Transverse colon (tissue), 4 donors: Measurements from ENCODE around the gene ZNF853. TPM values are rescaled to one million over a fixed set of nuclear protein-coding genes. Genes with fewer than 3 reads are reported as not detected.

Experiments used
- DNase-seq: peaks from one replicate; pipeline ENCODE4 v3.0.0-alpha.2; 2019
- H3K27ac ChIP-seq, 4 donors: fragments of 200-600 bp; sonication (generic); 2 replicates each; pipeline ENCODE4 v1.5.1; 2016 to 2018; ENCODE audit warnings: inconsistent platforms in 4 of 4
- H3K27me3 ChIP-seq: fragments of 200-600 bp; sonication (generic); 2 replicates; pipeline ENCODE4 v1.5.1; 2017; ENCODE audit warnings: inconsistent platforms
- H3K36me3 ChIP-seq, 4 donors: fragments of 200-600 bp; sonication (generic); 2 replicates each; pipeline ENCODE4 v1.5.1; 2017 to 2019; ENCODE audit warnings: inconsistent platforms in 4 of 4
- H3K4me1 ChIP-seq, 4 donors: fragments of 200-600 bp; sonication (generic); 2 replicates each; pipeline ENCODE4 v1.5.1; 2017 to 2020; ENCODE audit warnings: inconsistent platforms in 4 of 4
- H3K4me3 ChIP-seq, 4 donors: fragments of 200-600 bp; sonication (generic); 1 replicate in 1 of 4; 2 replicates in 3 of 4; pipeline versions ENCODE4 v1.5.1 to v1.6.1; 2017 to 2019; ENCODE audit warnings: inconsistent platforms in 4 of 4
- H3K9me3 ChIP-seq, 2 donors: fragments of 200-600 bp; sonication (generic); 2 replicates each; pipeline ENCODE4 v1.5.1; 2017 to 2019; ENCODE audit warnings: inconsistent platforms in 2 of 2
- CTCF ChIP-seq, 5 experiments: fragments of 200-600 bp in 3 of 5; fragments of 450-650 bp in 2 of 5; sonication (generic) in 3 of 5; IDR thresholded peaks; 1 replicate in 2 of 5; 2 replicates in 3 of 5; pipeline ENCODE4 v1.5.1; 2016 to 2017; ENCODE audit warnings: antibody characterized with exemption in 5 of 5, inconsistent platforms in 3 of 5, mild to moderate bottlenecking in 2 of 5, moderate library complexity in 1 of 5
- EP300 ChIP-seq: sonication (generic); formaldehyde crosslinking; IDR thresholded peaks from one replicate; pipeline ENCODE4 v1.6.1; 2017; ENCODE audit warnings: antibody characterized with exemption, low read depth
- POLR2A ChIP-seq: fragments of 450-650 bp; IDR thresholded peaks from one replicate; pipeline ENCODE4 v1.6.1; 2016; ENCODE audit warnings: antibody characterized with exemption, mild to moderate bottlenecking, moderate library complexity
- POLR2AphosphoS5 ChIP-seq, 3 donors: sonication (generic); formaldehyde crosslinking; IDR thresholded peaks; one replicate each; pipeline ENCODE4 v1.6.1; 2016; ENCODE audit warnings: antibody characterized with exemption in 3 of 3
- WGBS, 2 donors: methylation state at CpG; one replicate each; pipeline ENCODE4 v1.1.5; 2018; ENCODE audit warnings: low coverage in 1 of 2; 5-methylcytosine and 5-hydroxymethylcytosine counted together
- in situ Hi-C, 4 donors: fragments of 200-750 bp; cut with MboI; loops; one replicate each; pipeline versions ENCODE4 v1.15.0 to v1.15.1; 2017; ENCODE audit warnings: low sequenced_read_pairs in 3 of 4, low pct_ligation_motif_present in 1 of 4, low pct_unique_long_range_greater_than_20kb in 1 of 4
- intact Hi-C: fragments of 100-400 bp; cut with DNase I; formaldehyde crosslinking; loops from one replicate; pipeline ENCODE4 v1.15.1; 2023; ENCODE audit warnings: low total_unique reads
- total RNA-seq, 4 donors: library from RNA; depleted of rRNA; stranded (reverse); fragments of >200 nt; gene quantifications; one replicate each; pipeline ENCODE4 v1.1.0, GENCODE V29; 2016

Gene ZNF853
- total RNA-seq, 4 donors from 2014 or later = 2.9 to 18.7 (median 7.3) TPM

- in situ Hi-C loops (no loop called here), intact Hi-C loops (no loop called here)
- Histone ChIP-seq H3K4me3 (no peak overlapping the region), H3K27me3 (no peaks in the 10 kb centered on the region), H3K36me3 (peaks cover 0 to 39% (median 15%) of the 10 kb centered on the region in 4 donors), H3K9me3 (no peaks in the 10 kb centered on the region), H3K27ac (no peak overlapping the region), H3K4me1 (no peaks in the 10 kb centered on the region)
- TF ChIP-seq POLR2A = no peak
- no peak for TF ChIP-seq POLR2AphosphoS5 (IDR thresholded peaks at IDR 0.05)
- no peak for DNase-seq
- 96% methylated on average over 14 of the region's 14 CpGs; no CpG with 5 or more reads in 1 of the 2 donors for WGBS, 2 donors
Measured at GRCh38 chr7:6647541-6647940, 32.1 kb downstream of the ZNF853 start.

GRCh38 chr7:6648066-6648814, 32.8 kb downstream of the ZNF853 start:
- no peak for TF ChIP-seq POLR2A
- TF ChIP-seq CTCF (IDR thresholded peaks at IDR 0.05) = no peak
- TF ChIP-seq POLR2AphosphoS5 (IDR thresholded peaks at IDR 0.05) = no peak
- no peak for TF ChIP-seq EP300
- no peak overlapping the region for H3K27ac ChIP-seq
- no peak for DNase-seq
- H3K4me3 ChIP-seq = no peak overlapping the region
- H3K27me3 ChIP-seq = no peaks in the 10 kb centered on the region
- intact Hi-C loops (no loop called here), in situ Hi-C loops (no loop called here)
- H3K4me1 ChIP-seq = no peaks in the 10 kb centered on the region
- 86% methylated on average over 17 of the region's 17 CpGs; no CpG with 5 or more reads in 1 of the 2 donors for WGBS, 2 donors
- H3K36me3 ChIP-seq = peaks cover 0 to 45% (median 15%) of the 10 kb centered on the region in 4 donors
- H3K9me3 ChIP-seq = no peaks in the 10 kb centered on the region

GRCh38 chr7:6648815-6649104, 33.4 kb downstream of the ZNF853 start:
- WGBS, 2 donors = 90 to 100% methylated on average over 2 to 5 of the region's 5 CpGs
- Histone ChIP-seq H3K36me3 (peaks cover 0 to 40% (median 14%) of the 10 kb centered on the region in 4 donors), H3K4me3 (no peak overlapping the region)

GRCh38 chr7:6649241-6649961, 34.0 kb downstream of the ZNF853 start:
- TF ChIP-seq POLR2AphosphoS5 (IDR thresholded peaks at IDR 0.05) (no peak), EP300 (no peak), CTCF (IDR thresholded peaks at IDR 0.05) (no peak), POLR2A (no peak)
- WGBS, 2 donors = 87 to 92% methylated on average over 2 to 12 of the region's 13 CpGs
- Histone ChIP-seq H3K27me3 (no peaks in the 10 kb centered on the region), H3K27ac (no peak overlapping the region), H3K9me3 (no peaks in the 10 kb centered on the region), H3K4me1 (no peaks in the 10 kb centered on the region), H3K4me3 (no peak overlapping the region), H3K36me3 (peaks cover 0 to 40% (median 14%) of the 10 kb centered on the region in 4 donors)
- intact Hi-C loops (no loop called here), in situ Hi-C loops (no loop called here)
- no peak for DNase-seq

More at GRCh38 chr7:6648815-6649104, 33.4 kb downstream of the ZNF853 start:
- intact Hi-C loops (no loop called here), in situ Hi-C loops (no loop called here)
- H3K4me1 ChIP-seq = no peaks in the 10 kb centered on the region
- no peak overlapping the region for H3K27ac ChIP-seq
- no peak for DNase-seq
- no peaks in the 10 kb centered on the region for H3K27me3 ChIP-seq
- TF ChIP-seq POLR2AphosphoS5 (IDR thresholded peaks at IDR 0.05) (no peak), CTCF (IDR thresholded peaks at IDR 0.05) (no peak), POLR2A (no peak), EP300 (no peak)
- H3K9me3 ChIP-seq = no peaks in the 10 kb centered on the region
